DMS114 treated with DMSO at 0.1 percent for 48 hours (cell line): ENCODE data around the gene KATNIP.
"Not testable (repeated sequence)": the region's sequence is repeated elsewhere in the genome, so short reads cannot be mapped to it uniquely, and the experiment has no call there.

Experiments
- DNase-seq: peaks from one replicate; lab custom pipeline; 2025; ENCODE audit not compliant: unreplicated experiment; lab: John Stamatoyannopoulos, UW

Gene KATNIP

GRCh38 chr16:27534256-27534655, 15.7 kb upstream of the KATNIP start:
- no peak for DNase-seq

GRCh38 chr16:27538528-27538927, 11.4 kb upstream of the KATNIP start:
- no peak for DNase-seq

GRCh38 chr16:27539120-27539519, 10.8 kb upstream of the KATNIP start:
- no peak for DNase-seq

DNA sequence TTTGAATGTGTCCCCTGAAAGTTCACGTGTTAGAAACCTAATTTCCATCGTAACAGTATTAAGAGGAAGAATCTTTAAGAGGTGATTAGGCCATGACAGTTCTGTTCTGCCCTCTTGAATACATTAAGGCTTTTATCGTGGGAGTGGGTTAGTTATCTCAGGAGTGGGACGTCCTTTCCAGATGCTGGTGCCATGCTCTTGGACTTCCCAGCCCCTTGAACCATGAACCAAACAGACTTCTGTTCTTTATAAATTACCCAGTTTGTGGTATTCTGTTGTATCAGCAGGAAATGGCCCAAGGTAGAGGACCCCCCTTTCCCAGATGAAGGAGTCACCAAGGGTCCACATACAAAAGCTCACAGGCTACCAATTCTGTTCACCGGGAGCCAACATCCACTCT, 10.3 kb upstream of the KATNIP start:
- DNase-seq, result no peak

- no peak for DNase-seq
Observed at GRCh38 chr16:27543801-27544200, 6.1 kb upstream of the KATNIP start.

- DNase-seq, result no peak
Observed at GRCh38 chr16:27544671-27545070, 5.3 kb upstream of the KATNIP start.

- no peak for DNase-seq
Observed at GRCh38 chr16:27547134-27547533, 2.8 kb upstream of the KATNIP start.

- no peak for DNase-seq
Observed at GRCh38 chr16:27547851-27548250, 2.1 kb upstream of the KATNIP start.

DNA sequence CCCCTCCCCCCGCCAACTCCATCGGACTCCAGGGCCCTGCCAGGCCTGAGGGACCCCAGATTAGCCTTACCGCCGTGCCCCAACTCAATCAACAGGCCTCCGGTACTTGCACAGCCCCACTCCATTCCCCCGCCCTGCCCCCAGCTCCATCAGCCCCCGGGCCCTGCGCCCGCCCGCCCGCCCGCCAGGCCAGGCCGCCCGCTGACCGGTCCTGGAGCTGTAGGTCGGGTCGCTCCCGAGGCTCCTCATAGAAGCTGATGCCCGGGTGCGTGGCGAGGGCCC, 539 bp upstream of the KATNIP start:
- no peak for DNase-seq

GRCh38 chr16:27550582-27550920, 607 bp downstream of the KATNIP start:
- DNase-seq, result no peak

DNA sequence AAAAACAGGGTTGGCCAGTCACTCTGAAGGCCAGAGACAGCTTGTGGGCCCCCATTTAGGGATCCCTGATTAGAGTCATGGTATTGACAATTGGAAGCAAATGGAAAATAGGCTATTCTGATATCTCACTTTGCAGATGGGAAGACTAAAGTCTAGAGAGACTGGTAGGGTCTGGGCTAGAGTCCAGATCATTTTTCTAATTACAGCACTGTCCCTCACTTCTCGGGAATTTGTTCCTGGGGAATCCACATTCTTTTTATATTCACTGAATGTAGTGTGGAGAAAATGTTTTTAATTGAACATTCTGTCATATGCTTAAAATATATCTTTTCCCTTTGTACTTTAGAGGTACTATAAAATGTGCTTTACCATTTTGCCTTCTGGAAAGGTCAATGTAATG, 1.1 kb downstream of the KATNIP start:
- no peak for DNase-seq

DNA sequence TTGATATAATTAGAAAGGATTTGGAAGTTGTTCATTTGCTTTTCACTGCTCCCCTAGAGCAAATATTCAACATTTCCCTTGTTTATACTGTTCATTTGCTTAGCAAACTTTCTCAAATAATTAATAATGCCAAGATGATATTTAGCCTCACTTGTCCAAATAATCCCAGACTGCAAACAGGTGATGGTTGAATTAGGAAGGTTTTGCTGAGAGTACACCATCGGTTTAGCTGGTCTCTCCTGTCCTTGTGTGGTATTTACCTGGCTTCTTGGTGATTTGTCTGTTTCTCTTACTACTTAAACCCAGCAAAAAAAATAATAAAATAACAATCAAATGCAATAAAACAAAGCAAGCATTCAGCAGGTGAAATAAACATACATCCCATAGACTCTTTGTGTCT, 6.5 kb downstream of the KATNIP start:
- no peak for DNase-seq

GRCh38 chr16:27558434-27558833, 8.5 kb downstream of the KATNIP start:
- DNase-seq, result no peak

DNA sequence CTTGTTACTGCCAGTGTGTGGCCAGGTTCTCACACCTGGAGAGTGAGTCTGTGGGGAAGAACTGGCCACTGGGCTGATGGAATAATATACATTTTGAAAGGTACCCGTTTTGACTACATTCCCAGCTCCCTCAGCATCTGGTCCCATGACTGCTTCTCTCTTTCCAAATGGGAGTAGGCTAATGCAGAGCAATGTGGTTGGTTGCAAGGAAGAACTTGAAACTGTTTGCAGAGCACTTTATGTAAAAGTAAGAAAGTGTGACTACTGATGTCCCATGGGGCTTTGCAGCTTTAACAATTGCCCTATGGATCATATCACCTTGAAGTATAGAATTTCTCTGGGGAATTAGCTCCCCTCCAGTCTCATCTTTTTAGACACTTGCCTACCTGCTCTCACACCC, 9.0 kb downstream of the KATNIP start:
- no peak for DNase-seq

- no peak for DNase-seq
Observed at GRCh38 chr16:27561216-27561615, 11.3 kb downstream of the KATNIP start.

- DNase-seq, result no peak
Observed at GRCh38 chr16:27564224-27564623, 14.3 kb downstream of the KATNIP start.

- DNase-seq, result no peak
Observed at GRCh38 chr16:27566417-27566816, 16.5 kb downstream of the KATNIP start.

DNA sequence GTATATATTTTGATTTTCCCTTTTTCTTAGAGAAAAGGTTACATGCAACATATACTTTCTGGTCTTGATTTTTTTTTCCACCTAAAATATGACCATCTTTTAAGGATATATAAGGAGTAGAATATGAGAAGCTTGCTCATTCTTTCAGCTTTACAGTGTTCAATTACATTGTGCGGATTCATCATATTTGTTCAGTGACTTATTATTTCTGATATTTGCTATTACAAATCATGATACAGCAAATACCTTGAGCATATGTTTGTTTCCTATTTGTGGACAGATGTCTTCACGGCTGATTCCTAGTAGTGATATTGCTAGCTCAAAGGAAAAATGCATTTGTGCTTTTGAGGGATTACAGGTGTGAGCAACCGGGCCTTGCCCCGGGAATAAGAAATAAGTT, 18.1 kb downstream of the KATNIP start:
- no peak for DNase-seq

DNA sequence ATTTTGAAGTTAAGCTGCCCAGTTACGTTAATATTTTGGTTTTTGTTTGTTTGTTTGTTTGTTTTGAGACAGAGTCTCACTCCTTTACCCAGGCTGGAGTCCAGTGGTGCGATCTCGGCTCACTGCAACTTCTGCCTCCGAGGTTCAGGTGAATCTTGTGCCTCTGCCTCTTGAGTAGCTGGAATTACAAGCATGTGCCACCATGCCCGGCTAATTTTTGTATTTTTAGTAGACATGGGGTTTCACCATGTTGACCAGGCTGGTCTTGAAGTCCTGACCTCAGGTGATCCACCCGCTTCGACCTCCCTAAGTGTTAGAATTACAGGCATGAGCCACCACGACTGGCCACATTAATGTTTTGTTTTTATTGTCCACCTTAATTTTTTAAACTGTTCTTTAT, 21.0 kb downstream of the KATNIP start:
- not testable (repeated sequence) for DNase-seq

DNA sequence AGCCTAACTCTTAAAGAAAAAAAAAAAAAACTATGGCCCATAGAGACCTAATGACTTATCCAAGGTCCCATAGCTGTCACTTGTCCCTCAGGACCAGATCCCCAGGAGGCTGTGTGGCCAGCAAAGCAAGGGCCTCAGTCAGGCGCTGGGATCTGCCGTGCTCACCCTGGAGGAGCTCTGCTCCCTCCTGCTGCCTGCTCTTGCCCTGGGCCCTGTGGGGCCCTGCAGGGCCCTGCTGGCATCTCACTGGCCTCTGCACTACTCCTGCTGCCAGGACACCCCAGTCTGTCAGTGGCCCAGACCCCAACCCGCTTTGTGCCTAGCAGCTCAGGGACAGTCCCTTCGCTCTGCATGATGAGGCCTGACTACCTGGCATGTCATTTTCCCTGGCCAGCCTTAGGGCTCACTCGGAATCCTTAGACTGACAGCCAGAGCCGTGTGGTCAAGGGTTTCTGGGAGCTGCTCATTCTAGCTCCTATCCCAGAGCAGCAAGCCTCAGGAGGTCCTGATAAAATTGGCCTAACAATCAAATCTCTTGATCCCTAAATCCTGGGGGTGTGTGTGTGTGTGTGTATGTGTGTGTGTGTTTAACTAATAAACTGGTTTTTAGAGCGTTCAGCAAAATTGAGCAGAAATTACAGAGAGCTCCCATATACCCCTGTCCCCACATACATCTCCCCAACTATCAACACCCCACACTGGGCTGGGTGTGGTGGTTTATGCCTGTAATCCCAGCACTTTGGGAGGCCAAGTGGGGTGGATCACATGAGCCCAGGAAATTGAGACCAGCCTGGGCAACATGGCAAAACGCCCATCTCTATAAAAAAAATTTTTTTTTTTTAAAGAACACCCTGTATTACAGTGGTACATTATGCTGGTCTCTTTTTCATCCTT, 21.7 kb downstream of the KATNIP start:
- no peak for DNase-seq

GRCh38 chr16:27572711-27573110, 22.8 kb downstream of the KATNIP start:
- DNase-seq, result no peak

DNA sequence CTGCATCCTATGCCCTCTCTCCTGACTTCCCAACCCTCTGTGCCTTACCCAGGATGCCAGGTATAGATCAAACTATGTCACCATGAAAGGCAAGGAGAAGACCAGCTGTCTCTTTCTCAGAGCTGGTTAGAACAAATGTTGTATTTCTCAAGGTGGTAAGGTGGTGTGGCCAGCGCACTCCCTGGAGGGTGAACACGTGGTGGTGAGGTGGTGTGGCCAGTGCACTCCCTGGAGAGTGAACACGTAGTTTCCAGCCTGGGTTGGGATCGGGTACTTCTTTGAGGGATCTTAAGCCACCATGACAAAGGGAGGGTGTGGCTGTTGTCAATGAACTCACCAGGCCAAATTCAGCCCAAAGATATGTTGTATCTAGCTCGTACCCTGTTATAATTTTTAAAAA, 26.8 kb downstream of the KATNIP start:
- no peak for DNase-seq
